HG02973 (cell line): ENCODE results near the gene HYLS1.
"Not testable (repeated sequence)": the region's sequence is repeated elsewhere in the genome, so short reads cannot be mapped to it uniquely, and the experiment has no call there.

ENCODE experiments used
- ATAC-seq: cut with Tn5 transposase; IDR thresholded peaks from one replicate; pipeline ENCODE4 v1.9.1; 2021; ENCODE audit warnings: moderate library complexity; ENCODE audit not compliant: unreplicated experiment

The HYLS1 gene, protein sequence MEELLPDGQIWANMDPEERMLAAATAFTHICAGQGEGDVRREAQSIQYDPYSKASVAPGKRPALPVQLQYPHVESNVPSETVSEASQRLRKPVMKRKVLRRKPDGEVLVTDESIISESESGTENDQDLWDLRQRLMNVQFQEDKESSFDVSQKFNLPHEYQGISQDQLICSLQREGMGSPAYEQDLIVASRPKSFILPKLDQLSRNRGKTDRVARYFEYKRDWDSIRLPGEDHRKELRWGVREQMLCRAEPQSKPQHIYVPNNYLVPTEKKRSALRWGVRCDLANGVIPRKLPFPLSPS

DNA sequence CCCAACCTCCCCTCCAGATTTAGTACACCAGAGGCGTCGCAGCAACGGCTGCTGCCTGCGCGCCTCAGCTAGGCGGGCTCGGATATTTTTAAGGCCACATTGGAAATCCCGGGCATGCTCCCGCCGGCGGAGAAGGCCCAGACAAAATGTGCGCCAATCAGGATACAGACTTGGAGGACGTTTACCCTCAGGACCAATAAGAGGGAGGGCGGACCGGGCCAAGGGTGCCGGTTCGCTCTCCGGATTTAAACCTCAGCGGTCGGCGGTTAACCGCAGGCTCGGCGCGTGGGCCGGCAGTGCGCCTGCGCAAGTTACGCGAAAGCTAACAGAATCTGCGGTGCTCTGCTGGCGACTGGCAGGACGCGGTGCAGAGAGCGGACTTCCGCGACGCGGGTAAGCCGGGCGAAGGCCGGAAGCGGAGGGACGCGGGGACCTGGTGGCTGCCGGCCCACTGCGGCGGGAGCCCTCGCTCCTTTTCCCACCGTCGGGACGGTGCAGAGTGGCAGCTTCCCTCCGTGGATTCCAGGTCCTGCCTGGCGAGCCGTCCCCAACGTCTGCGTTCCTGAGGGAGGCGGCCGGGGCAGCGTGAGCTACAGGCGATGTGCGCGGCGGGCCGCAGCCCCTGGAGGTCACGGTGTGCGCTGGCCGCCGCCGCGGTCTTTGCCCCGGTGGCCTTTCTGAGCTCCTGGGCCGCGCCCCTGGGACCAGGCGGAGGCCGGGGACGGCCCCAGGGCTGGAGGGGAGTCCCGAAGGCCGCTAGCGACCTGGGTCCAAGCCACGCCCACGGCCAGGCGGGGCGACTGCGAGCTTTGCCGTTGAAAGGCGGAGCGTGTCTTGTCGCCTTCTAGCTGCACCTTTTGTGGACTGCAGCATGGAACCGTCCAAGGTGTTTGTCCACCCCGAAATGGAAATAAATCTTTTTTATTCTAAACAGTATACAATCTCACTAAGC, at the start of gene HYLS1:
Gene HYLS1 (plus strand): TSS at position 296 of the 952 bp plus-strand sequence. CDS start 11,701 bp downstream, outside the sequence.
- ATAC-seq = peak; percentile 88

GRCh38 chr11:125842321-125842948, 45.0 kb upstream of the HYLS1 start:
- ATAC-seq = no peak

DNA sequence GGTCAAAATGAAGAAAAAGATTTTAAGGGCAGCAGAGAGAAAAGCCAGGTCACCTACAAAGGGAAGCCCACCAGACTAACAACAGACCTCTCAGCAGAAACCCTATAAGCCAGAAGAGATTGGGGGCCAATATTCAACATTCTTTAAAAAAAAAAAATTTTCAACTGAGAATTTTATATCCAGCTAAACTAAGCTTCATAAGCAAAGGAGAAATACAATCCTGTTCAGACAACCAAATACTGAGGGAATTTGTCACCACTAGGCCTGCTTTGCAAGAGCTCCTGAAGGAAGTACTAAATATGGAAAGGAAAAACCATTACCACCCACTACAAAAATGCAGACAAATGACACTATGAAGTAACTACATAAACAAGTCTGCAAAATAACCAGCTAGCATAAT, 41.3 kb upstream of the HYLS1 start:
- no peak for ATAC-seq

DNA sequence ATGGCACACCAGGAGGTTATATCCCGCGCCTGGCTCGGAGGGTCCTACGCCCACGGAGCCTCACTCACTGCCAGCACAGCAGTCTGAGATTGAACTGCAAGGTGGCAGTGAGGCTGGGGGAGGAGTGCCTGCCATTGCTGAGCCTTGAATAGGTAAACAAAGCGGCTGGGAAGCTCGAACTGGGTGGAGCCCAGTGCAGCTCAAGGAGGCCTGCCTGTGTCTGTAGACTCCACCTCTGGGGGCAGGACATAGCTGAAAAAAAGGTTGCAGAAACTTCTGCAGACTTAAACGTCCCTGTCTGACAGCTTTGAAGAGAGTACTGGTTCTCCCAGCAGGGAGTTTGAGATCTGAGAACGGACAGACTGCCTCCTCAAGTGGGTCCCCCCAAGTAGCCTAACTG, 29.8 kb upstream of the HYLS1 start:
- ATAC-seq = not testable (repeated sequence)

DNA sequence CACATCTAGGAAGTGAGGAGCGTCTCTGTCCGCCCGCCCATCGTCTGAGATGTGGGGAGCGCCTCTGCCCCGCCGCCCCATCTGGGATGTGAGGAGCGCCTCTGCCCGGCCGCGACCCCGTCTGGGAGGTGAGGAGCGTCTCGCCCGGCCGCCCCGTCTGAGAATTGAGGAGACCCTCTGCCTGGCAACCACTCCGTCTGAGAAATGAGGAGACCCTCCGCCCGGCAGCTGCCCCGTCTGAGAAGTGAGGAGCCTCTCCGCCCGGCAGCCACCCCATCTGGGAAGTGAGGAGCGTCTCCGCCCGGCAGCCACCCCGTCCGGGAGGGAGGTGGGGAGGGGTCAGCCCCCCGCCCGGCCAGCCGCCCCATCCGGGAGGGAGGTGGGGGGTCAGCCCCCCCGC, 24.7 kb upstream of the HYLS1 start:
- not testable (repeated sequence) for ATAC-seq

- not testable (repeated sequence) for ATAC-seq
Measured at GRCh38 chr11:125865354-125865753, 22.1 kb upstream of the HYLS1 start.

GRCh38 chr11:125869521-125869920, 17.9 kb upstream of the HYLS1 start:
- ATAC-seq = no peak

- no peak for ATAC-seq
Measured at GRCh38 chr11:125871391-125872137, 15.9 kb upstream of the HYLS1 start.

- ATAC-seq = no peak
Measured at GRCh38 chr11:125872138-125872491, 15.4 kb upstream of the HYLS1 start.

DNA sequence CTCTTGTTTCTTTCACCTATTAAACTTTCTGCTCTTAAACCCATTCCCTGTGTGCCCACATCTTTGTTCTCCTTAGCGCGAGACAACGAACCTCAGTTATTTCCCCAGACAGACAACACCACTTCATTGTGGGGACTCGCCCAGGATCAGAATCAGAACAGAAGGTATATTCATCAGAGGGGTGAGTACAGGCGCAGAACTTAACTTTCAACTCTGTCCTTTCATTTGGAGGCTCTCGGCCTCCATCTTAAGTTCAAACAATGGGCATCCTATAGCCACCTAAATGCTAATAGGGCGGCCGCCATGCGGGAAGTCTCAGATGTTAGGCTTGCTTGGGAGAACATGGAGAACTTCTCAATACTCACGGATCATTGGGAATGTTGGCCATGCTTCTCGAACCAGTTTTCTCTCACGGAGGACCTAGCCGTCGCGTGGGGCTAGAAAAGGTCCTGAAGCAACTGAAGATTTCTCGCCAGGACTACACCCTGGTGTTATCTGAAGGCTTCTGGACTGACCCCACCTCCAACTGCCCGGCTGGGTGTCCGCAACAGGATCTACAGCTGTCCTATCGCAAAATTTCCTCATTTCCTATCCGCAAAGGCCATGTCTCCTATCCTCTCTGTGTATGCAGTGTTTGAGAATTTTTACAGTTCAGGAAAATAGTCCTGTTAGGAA, 13.4 kb upstream of the HYLS1 start:
- no peak for ATAC-seq

DNA sequence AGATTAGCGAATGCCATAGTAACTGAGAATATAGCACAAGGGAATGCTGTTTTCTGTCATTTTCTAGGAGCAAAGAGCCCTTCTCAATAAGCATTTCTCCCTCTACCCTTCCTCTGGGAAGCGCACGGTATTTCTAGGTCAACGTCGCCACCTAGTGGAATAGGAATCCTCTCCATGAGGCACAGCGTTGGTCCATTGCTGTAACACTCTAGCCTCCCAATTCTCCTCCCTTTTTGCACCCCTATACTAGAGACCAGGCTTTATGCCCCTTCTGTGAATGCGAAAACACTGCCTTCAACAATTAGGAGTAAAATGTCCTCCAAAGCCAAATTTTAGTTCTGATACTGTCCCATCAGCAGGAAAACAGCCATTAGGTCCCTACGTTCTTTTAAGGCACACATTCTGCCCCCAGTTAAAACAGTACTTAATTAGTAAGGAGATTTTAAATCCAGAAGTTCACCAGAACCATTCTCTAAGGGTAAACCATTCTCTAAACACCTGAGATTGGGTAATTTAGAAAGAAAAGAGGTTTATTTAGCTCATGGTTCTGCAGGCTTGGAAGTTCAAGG, 12.8 kb upstream of the HYLS1 start:
- peak; percentile 66 for ATAC-seq

- ATAC-seq = no peak
Measured at GRCh38 chr11:125881291-125881690, 6.2 kb upstream of the HYLS1 start.

GRCh38 chr11:125883375-125883774, 4.1 kb upstream of the HYLS1 start:
- ATAC-seq = no peak

DNA sequence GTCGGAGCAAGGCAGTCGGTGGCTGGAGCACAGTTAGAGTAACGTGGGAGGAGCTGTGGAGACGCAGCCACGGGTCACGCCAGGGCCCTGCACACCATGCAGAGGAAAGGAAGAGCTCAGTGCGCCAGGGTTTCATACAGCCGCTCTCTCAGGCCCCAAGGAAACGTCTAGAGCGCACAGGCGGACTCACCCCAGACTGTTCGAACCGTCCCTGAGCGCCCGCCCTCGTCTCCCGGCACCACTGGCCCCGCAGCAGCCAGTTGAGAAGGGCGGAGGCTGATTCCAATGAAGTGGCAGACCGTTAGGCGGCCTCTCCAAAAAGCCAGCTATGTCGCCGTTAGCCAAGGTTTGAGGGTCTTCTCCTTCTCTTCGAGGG, 483 bp upstream of the HYLS1 start:
- peak; percentile 35 for ATAC-seq

DNA sequence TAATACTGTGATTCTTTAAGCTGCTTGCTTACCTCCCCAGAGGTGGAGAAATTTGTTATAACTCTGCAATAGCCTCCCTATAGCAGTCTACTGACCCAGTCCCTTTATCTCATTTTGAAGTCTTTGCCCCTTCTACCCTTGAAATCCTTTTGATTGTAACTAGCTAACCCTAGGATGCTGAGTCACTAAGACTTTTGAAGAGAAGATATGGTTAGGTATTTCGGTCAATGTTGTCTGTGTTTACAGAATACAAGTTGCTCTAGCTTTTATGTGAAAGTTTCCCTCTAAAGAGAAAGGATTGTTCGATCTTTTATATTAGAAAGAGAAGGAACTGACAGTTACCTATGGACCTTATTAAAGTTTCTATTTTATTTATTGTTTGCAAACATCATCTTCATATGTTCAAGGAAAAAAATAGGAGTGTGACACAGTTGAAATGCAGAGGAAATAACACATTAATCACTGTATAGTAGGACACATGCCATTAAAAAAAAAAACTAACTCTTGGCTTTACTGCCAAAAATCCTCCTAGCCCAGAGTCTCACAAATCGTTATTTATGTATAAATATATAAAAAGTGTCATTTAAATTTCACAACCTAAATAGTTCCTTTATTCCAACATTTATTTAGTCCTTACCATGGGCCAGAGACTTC, 3.1 kb downstream of the HYLS1 start:
- ATAC-seq = no peak

DNA sequence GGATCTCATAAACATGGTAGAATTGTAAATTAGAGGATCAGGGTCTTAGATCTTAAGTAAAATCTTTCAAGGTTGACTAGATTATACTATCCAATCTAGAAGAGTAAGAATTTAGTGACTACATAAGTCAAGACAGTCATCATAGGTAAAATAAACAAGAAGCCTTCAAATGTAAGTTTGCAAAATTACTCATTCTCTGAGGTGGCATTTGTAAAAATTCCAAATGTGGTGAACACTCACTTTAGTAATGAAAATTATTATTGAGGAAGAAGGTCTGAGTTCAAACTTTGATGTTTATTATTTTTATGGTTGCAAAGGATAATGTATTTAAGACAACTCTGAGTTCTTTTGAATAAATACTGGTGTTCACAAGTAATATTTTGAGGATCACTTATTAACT, 4.6 kb downstream of the HYLS1 start:
- ATAC-seq = no peak

GRCh38 chr11:125892994-125893393, 5.5 kb downstream of the HYLS1 start:
- no peak for ATAC-seq

- no peak for ATAC-seq
Measured at GRCh38 chr11:125901872-125902271, 14.4 kb downstream of the HYLS1 start.

DNA sequence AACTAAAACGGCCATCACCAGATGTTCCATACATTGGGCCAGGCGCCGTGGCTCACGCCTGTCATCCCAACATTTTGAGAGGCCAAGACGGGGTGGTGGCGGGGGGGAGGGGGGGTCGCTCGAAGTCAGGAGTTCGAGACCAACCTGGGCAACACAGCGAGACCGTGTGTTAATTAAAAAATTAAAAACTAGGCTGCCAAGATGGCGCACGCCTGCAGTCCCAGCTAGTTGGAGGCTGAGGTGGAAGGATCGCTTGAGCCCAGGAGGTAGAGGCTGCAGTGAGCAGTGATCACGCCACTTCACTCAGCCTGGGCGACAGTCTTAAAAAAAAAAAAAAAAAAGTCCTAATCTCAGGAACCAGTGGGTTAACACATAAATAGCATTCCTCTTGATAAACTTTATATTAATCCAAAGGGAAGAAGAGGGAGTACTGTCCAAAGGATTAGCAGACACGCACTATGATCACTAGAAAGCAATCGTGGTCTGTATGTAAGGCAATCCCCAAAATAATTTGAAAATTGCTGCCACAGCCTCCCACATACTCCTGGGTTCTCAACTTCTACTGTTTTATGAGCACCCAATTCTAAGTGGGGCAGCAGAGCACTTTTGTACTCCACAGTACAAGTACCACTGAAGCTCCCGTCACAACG, 14.9 kb downstream of the HYLS1 start:
- no peak for ATAC-seq
